SU-DHL-6 (cell line): ENCODE results near the gene CYTH4.

ENCODE experiments used
- H2AFZ ChIP-seq: fragments of 200-600 bp; sonication (generic); 2 replicates; pipeline ENCODE4 v1.6.1; 2014; ENCODE audit warnings: low read depth, mild to moderate bottlenecking, moderate library complexity, mixed read lengths, antibody characterized with exemption, low read length; ENCODE audit not compliant: severe bottlenecking
- H3F3A ChIP-seq: fragments of 200-600 bp; shearing (Covaris generic); 2 replicates; pipeline ENCODE4 v1.6.0; 2016; ENCODE audit warnings: antibody characterized with exemption, mild to moderate bottlenecking; ENCODE audit not compliant: insufficient read depth
- H3K27ac ChIP-seq: fragments of 200-600 bp; sonication (generic); 2 replicates; pipeline ENCODE4 v1.5.1; 2016; ENCODE audit warnings: low read depth, mild to moderate bottlenecking, low read length, moderate library complexity, mixed read lengths
- H3K27me3 ChIP-seq: fragments of 200-600 bp; sonication (generic), shearing (Covaris generic); 2 replicates; pipeline ENCODE4 v1.6.0; 2014; ENCODE audit warnings: mild to moderate bottlenecking, low read length
- H3K36me3 ChIP-seq: fragments of 200-600 bp; sonication (generic); 2 replicates; pipeline ENCODE4 v1.6.1; 2014; ENCODE audit warnings: mild to moderate bottlenecking, low read length, mixed read lengths
- H3K4me2 ChIP-seq: fragments of 300-600, 200-600 bp; shearing (Covaris generic), sonication (generic); 2 replicates; pipeline ENCODE4 v1.6.0; 2014; ENCODE audit warnings: low read length, low read depth, mild to moderate bottlenecking; ENCODE audit not compliant: poor library complexity, severe bottlenecking
- H3K4me3 ChIP-seq: fragments of 200-600 bp; sonication (generic); 2 replicates; pipeline ENCODE4 v1.5.1; 2014; ENCODE audit warnings: antibody characterized with exemption, low read length, mild to moderate bottlenecking, mixed read lengths; ENCODE audit not compliant: insufficient read depth, poor library complexity, severe bottlenecking
- H3K79me2 ChIP-seq: fragments of 200-600 bp; sonication (generic); 2 replicates; pipeline ENCODE4 v1.6.1; 2014; ENCODE audit warnings: mild to moderate bottlenecking, low read length, moderate library complexity; ENCODE audit not compliant: insufficient read depth
- H3K9ac ChIP-seq: fragments of 200-600 bp; sonication (generic); 2 replicates; pipeline ENCODE4 v1.7.0; 2014; ENCODE audit warnings: mild to moderate bottlenecking, low read length
- H3K9me2 ChIP-seq: fragments of 200-600 bp; sonication (generic); replicated peaks from 2 replicates; pipeline ENCODE4 v1.6.1; 2014; ENCODE audit warnings: low read length; ENCODE audit not compliant: insufficient read depth
- H3K9me3 ChIP-seq: fragments of 200-600 bp; sonication (generic); 2 replicates; pipeline ENCODE4 v1.6.1; 2014; ENCODE audit warnings: low read length, mixed read lengths; ENCODE audit not compliant: insufficient read depth
- H4K20me1 ChIP-seq: fragments of 200-600 bp; sonication (generic); 2 replicates; pipeline ENCODE4 v1.6.1; 2014; ENCODE audit warnings: low read depth, mild to moderate bottlenecking, antibody characterized with exemption, low read length, moderate library complexity, mixed read lengths
- EZH2phosphoT487 ChIP-seq: fragments of 200-600 bp; sonication (generic), shearing (Covaris generic); conservative IDR thresholded peaks from 2 replicates; pipeline ENCODE4 v1.6.1; 2018; ENCODE audit warnings: mild to moderate bottlenecking, antibody characterized with exemption, low read length, moderate library complexity, mixed read lengths
- TF ChIP-seq, protein P1 (sequence below): fragments of 200-600 bp; sonication (generic); IDR thresholded peaks from one replicate; pipeline ENCODE4 v1.5.1; 2017; ENCODE audit warnings: antibody characterized with exemption, mild to moderate bottlenecking, low read length, moderate library complexity; ENCODE audit not compliant: insufficient read depth, poor library complexity, severe bottlenecking

The CYTH4 gene

DNA sequence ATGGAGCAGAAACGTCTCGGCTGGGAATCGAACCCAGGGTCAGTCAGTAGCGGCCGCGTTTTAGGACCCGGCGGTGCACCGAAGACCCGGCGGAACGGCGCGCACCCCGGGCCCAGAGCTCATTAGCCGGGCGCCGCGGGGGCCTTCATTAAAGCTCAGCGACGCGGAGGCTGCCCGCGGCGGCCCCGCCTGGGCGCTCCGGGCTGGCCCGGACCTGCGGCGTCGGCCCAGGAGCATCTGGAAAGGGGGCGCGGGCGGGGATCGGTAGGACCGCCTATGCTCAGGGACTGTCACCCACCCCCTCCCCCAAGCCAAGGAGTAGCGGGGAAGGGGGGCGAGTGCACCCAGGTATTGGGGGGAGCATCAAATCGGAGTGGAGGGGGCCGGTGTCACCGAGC, 52.2 kb downstream of the CYTH4 start:
- no peak overlapping the region for H3K27ac ChIP-seq
- no peaks in the 10 kb centered on the region for H3K27me3 ChIP-seq
- no peak overlapping the region for H3K4me3 ChIP-seq
- no peaks in the 10 kb centered on the region for H3K9me3 ChIP-seq
- no peak overlapping the region for H3K9ac ChIP-seq
- H3K36me3 ChIP-seq, result no peaks in the 10 kb centered on the region
- no peaks in the 10 kb centered on the region for H4K20me1 ChIP-seq
- H3K9me2 ChIP-seq, result no peaks in the 10 kb centered on the region
- H2AFZ ChIP-seq, result no peak overlapping the region
- H3F3A ChIP-seq, result no peaks in the 10 kb centered on the region
- H3K4me2 ChIP-seq, result no peak overlapping the region
- no peak for TF ChIP-seq EZH2phosphoT487
- TF ChIP-seq, protein P1, sequence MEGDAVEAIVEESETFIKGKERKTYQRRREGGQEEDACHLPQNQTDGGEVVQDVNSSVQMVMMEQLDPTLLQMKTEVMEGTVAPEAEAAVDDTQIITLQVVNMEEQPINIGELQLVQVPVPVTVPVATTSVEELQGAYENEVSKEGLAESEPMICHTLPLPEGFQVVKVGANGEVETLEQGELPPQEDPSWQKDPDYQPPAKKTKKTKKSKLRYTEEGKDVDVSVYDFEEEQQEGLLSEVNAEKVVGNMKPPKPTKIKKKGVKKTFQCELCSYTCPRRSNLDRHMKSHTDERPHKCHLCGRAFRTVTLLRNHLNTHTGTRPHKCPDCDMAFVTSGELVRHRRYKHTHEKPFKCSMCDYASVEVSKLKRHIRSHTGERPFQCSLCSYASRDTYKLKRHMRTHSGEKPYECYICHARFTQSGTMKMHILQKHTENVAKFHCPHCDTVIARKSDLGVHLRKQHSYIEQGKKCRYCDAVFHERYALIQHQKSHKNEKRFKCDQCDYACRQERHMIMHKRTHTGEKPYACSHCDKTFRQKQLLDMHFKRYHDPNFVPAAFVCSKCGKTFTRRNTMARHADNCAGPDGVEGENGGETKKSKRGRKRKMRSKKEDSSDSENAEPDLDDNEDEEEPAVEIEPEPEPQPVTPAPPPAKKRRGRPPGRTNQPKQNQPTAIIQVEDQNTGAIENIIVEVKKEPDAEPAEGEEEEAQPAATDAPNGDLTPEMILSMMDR, result no peak
- no peaks in the 10 kb centered on the region for H3K79me2 ChIP-seq

DNA sequence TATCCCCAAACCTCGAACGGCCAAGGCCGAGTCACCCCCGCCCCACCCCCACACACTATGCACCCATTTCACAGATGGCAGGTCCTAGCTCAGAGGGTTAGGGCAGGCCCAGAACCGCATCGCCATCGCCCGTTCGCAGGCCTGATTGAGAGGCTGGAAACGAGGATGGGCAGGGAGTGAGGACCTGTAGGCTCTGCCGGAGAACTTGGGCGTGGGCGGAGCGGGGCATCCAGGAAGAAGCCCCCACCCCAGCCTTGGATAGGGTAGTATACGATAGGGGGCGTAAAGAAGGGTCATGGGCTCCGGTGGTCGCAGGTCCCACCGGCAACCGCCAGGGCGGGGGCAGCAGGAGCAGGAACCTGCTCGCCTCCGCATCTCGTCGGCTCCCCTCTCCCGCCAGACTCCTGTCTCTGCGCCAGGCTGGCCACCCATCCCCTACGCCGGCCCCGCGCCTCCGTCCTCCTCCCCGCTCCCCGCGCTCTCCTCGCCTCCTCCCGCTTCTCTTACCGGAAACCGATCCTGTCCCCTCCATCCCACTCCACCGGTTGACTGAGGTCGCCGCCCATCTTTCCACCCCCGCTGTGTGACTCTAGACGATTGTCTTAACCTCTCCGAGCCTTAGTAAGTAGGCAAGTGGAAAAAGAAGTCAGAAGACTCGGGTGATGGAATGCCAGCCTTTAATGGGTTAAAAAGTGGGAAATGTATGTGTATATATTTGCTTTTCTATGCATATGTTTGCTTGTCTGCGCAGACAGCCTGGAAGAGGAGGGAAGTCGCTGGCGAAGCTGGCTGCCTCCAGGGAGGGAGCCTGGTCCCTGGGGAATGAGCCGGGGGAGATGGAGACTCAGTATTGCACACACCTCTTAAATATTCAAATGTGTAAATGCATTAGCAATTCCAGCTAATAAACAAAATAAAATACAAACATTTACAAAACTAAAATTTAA, 52.8 kb downstream of the CYTH4 start:
- no peaks in the 10 kb centered on the region for H3K27me3 ChIP-seq
- H4K20me1 ChIP-seq, result no peaks in the 10 kb centered on the region
- H3K4me3 ChIP-seq, result no peak overlapping the region
- no peaks in the 10 kb centered on the region for H3K9me3 ChIP-seq
- H3F3A ChIP-seq, result no peaks in the 10 kb centered on the region
- no peaks in the 10 kb centered on the region for H3K36me3 ChIP-seq
- no peak overlapping the region for H3K27ac ChIP-seq
- TF ChIP-seq, protein P1, result no peak
- TF ChIP-seq EZH2phosphoT487, result no peak
- no peak overlapping the region for H3K9ac ChIP-seq
- H2AFZ ChIP-seq, result no peak overlapping the region
- H3K9me2 ChIP-seq, result no peaks in the 10 kb centered on the region
- H3K4me2 ChIP-seq, result no peak overlapping the region
- H3K79me2 ChIP-seq, result no peaks in the 10 kb centered on the region

DNA sequence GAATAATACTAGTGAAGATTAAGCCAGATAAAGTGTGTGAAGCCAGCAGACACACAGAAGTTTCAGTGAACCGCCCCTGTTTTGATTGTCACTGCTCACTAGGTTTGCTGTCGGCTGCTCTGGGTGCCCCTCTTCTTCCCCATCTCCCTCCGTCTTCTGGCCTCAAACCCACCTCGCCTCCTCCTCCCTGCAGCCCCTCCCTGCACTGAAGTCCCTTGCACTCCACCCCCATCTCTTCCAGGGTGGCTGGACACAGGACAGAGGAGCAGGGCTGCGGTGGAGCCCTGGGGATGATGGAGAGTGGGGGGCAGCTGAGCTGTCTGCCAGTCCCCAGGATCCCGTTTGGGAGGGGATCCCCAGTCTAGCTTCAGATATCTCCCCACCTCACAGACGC, 53.5 kb downstream of the CYTH4 start:
- Histone ChIP-seq H3K79me2 (no peaks in the 10 kb centered on the region), H3K27ac (no peak overlapping the region), H3K4me3 (no peak overlapping the region), H3F3A (no peaks in the 10 kb centered on the region), H3K27me3 (no peaks in the 10 kb centered on the region), H3K9me3 (no peaks in the 10 kb centered on the region), H4K20me1 (no peaks in the 10 kb centered on the region), H2AFZ (no peak overlapping the region), H3K36me3 (no peaks in the 10 kb centered on the region), H3K9me2 (no peaks in the 10 kb centered on the region), H3K9ac (no peak overlapping the region), H3K4me2 (no peak overlapping the region)
- no peak for TF ChIP-seq EZH2phosphoT487
- TF ChIP-seq, protein P1, result no peak
